Stimulated activated CD4-positive, alpha-beta T cell treated with anti-CD3 and anti-CD28 coated beads, Interleukin-15, amount 100 ng/mL, for 1 hour (primary cell): ENCODE results near the gene USO1.
A peak's percentile ranks its signal among the peaks of the same experiment; 100 is the strongest.
"Not testable (repeated sequence)": the region's sequence is repeated elsewhere in the genome, so short reads cannot be mapped to it uniquely, and the experiment has no call there.

Experiments
- DNase-seq, 2 donors: peaks; one replicate each; pipeline ENCODE4 v3.0.0-alpha.2; 2020; ENCODE audit warnings: low read depth in 1 of 2, low spot score in 1 of 2

Gene USO1

GRCh38 chr4:75724066-75724866 is at the start of gene USO1:
Gene USO1 (plus strand): TSS chr4:75724577. CDS start chr4:75724820, 243 bp downstream.
- DNase-seq: peak; percentile 98 to 99

- DNase-seq: no peak
Measured at GRCh38 chr4:75675004-75675531, 49.3 kb upstream of the USO1 start.

- no peak for DNase-seq
Measured at GRCh38 chr4:75678473-75678872, 45.9 kb upstream of the USO1 start.

- DNase-seq: no peak
Measured at GRCh38 chr4:75678965-75679364, 45.4 kb upstream of the USO1 start.

GRCh38 chr4:75679876-75680575 is 44.4 kb upstream of the USO1 start:
- no peak for DNase-seq

GRCh38 chr4:75683482-75684155 is 40.8 kb upstream of the USO1 start:
- DNase-seq: no peak

- DNase-seq: no peak
Measured at GRCh38 chr4:75685546-75686189, 38.7 kb upstream of the USO1 start.

GRCh38 chr4:75686346-75686745 is 38.0 kb upstream of the USO1 start:
- DNase-seq: no peak

GRCh38 chr4:75687125-75687524 is 37.3 kb upstream of the USO1 start:
- not testable (repeated sequence) for DNase-seq

GRCh38 chr4:75692066-75692465 is 32.3 kb upstream of the USO1 start:
- DNase-seq: not testable (repeated sequence)

GRCh38 chr4:75696071-75696470 is 28.3 kb upstream of the USO1 start:
- DNase-seq: no peak

- DNase-seq: no peak
Measured at GRCh38 chr4:75696581-75696980, 27.8 kb upstream of the USO1 start.

GRCh38 chr4:75698162-75698962 is 26.0 kb upstream of the USO1 start:
- no peak for DNase-seq

GRCh38 chr4:75698963-75699228 is 25.5 kb upstream of the USO1 start:
- no peak for DNase-seq

- DNase-seq: no peak
Measured at GRCh38 chr4:75699299-75699698, 25.1 kb upstream of the USO1 start.

GRCh38 chr4:75702919-75703411 is 21.4 kb upstream of the USO1 start:
- DNase-seq: no peak

GRCh38 chr4:75705198-75705977 is 19.0 kb upstream of the USO1 start:
- no peak for DNase-seq

- DNase-seq: peak in 1 of 2 donors; percentile 12
Measured at GRCh38 chr4:75708218-75708691, 16.1 kb upstream of the USO1 start.

- no peak for DNase-seq
Measured at GRCh38 chr4:75710246-75710645, 14.1 kb upstream of the USO1 start.

- no peak for DNase-seq
Measured at GRCh38 chr4:75714011-75714410, 10.4 kb upstream of the USO1 start.
